GM12878 (cell line): ENCODE results near the gene ALOXE3. TPM values are rescaled to one million over a fixed set of nuclear protein-coding genes. Genes with fewer than 3 reads are reported as not detected.

Experiments used
- ATAC-seq: fragments of 200-7000 bp; cut with Tn5 transposase; 3 replicates; pipeline ENCODE4 v1.9.1; 2020; ENCODE audit warnings: mild to moderate bottlenecking, moderate library complexity
- BruUV-seq: library from RNA; stranded (reverse); fragments of 400-500 nt; replicated peaks from 2 replicates; lab custom pipeline; 2021; lab: Mats Ljungman, UMichigan
- CTCF ChIA-PET: fragments of 300-600 bp; sonication (Branson Sonifier 250); formaldehyde crosslinking; extraction: SDS; loops from one replicate; lab custom pipeline; 2021; ENCODE audit warnings: inconsistent platforms; lab: Yijun Ruan, JAX
- POLR2A ChIA-PET: fragments of 350-600 bp; formaldehyde crosslinking; extraction: SDS; loops from one replicate; lab custom pipeline; 2021; ENCODE audit warnings: inconsistent platforms; lab: Charles Lee
- RAD21 ChIA-PET: fragments of 300-600 bp; sonication (Branson Sonifier 250); formaldehyde crosslinking; loops from one replicate; lab custom pipeline; 2023; ENCODE audit warnings: antibody characterized with exemption; ENCODE audit not compliant: unreplicated experiment; lab: Charles Lee
- SMC1A ChIA-PET: fragments of 300-600 bp; sonication (Branson Sonifier 250); formaldehyde crosslinking; loops from one replicate; lab custom pipeline; 2023; ENCODE audit not compliant: unreplicated experiment, uncharacterized antibody; lab: Charles Lee
- DNase-seq: peaks from one replicate; pipeline ENCODE4 v3.0.0-alpha.2; 2011; ENCODE audit warnings: low read depth, low spot score
- FAIRE-seq: peaks from 3 replicates; lab custom pipeline; 2011; peaks lifted over from hg19 to GRCh38; lab: Jason Lieb, UNC
- H2AFZ ChIP-seq: 2 replicates; pipeline ENCODE4 v1.6.0; 2011; ENCODE audit warnings: low read depth, low read length, control low read depth; ENCODE audit not compliant: control insufficient read depth
- H3K27ac ChIP-seq: 2 replicates; pipeline ENCODE4 v1.5.1; 2011; ENCODE audit warnings: control low read depth; ENCODE audit not compliant: control insufficient read depth, insufficient read depth
- H3K27me3 ChIP-seq, 2 experiments: replicated peaks in 1 of 2; 2 replicates each; pipeline versions ENCODE4 v1.6.0 to v1.6.1; 2011; ENCODE audit warnings: low read length in 1 of 2; ENCODE audit not compliant: control insufficient read depth in 2 of 2, insufficient read depth in 2 of 2
- H3K36me3 ChIP-seq, 2 experiments: 2 replicates each; pipeline ENCODE4 v1.5.1; 2011; ENCODE audit warnings: low read length in 1 of 2; ENCODE audit not compliant: control insufficient read depth in 2 of 2, insufficient read depth in 2 of 2
- H3K4me1 ChIP-seq: 2 replicates; pipeline ENCODE4 v1.6.1; 2011; ENCODE audit warnings: mild to moderate bottlenecking, low read length, moderate library complexity, mixed read lengths; ENCODE audit not compliant: control insufficient read depth, insufficient read depth
- H3K4me2 ChIP-seq: 2 replicates; pipeline ENCODE4 v1.6.0; 2011; ENCODE audit warnings: control low read depth; ENCODE audit not compliant: control insufficient read depth, insufficient read depth
- H3K4me3 ChIP-seq: fragments of 200-600 bp; sonication (generic); 2 replicates; pipeline ENCODE4 v1.5.1; 2016
- H3K79me2 ChIP-seq: 2 replicates; pipeline ENCODE4 v1.6.0; 2011; ENCODE audit warnings: low read length; ENCODE audit not compliant: control insufficient read depth, insufficient read depth
- H3K9ac ChIP-seq: 2 replicates; pipeline ENCODE4 v1.8.0; 2011; ENCODE audit warnings: low read length, control low read depth, mixed read lengths; ENCODE audit not compliant: control insufficient read depth, insufficient read depth
- H3K9me3 ChIP-seq: replicated peaks from 3 replicates; pipeline ENCODE4 v1.5.1; 2011; ENCODE audit warnings: mild to moderate bottlenecking, low read length; ENCODE audit not compliant: control insufficient read depth, insufficient read depth
- H4K20me1 ChIP-seq: 2 replicates; pipeline ENCODE4 v1.6.0; 2011; ENCODE audit not compliant: control insufficient read depth, insufficient read depth
- BHLHE40 ChIP-seq, 2 experiments: fragments of 450-650 bp in 1 of 2; IDR thresholded peaks; 2 replicates each; pipeline ENCODE4 v1.6.1; 2011 to 2017; ENCODE audit warnings: low read depth in 2 of 2, borderline replicate concordance in 1 of 2, improper control_type of control experiment in 1 of 2, low read length in 1 of 2, mild to moderate bottlenecking in 1 of 2
- CREM ChIP-seq: IDR thresholded peaks from 2 replicates; pipeline ENCODE4 v1.6.1; 2014; ENCODE audit warnings: antibody characterized with exemption, low read depth
- HDGF ChIP-seq: fragments of 450-650 bp; IDR thresholded peaks from 2 replicates; pipeline ENCODE4 v1.6.1; 2016; ENCODE audit warnings: antibody characterized with exemption
- PAX5 ChIP-seq: IDR thresholded peaks from 2 replicates; pipeline ENCODE4 v1.6.1; 2011; ENCODE audit warnings: low read depth, low read length, borderline replicate concordance
- SMAD1 ChIP-seq: fragments of 450-650 bp; IDR thresholded peaks from 2 replicates; pipeline ENCODE4 v1.6.1; 2018; ENCODE audit warnings: mild to moderate bottlenecking, low read depth; ENCODE audit not compliant: partially characterized antibody
- SP1 ChIP-seq: IDR thresholded peaks from one replicate; pipeline ENCODE4 v1.6.1; 2011; ENCODE audit warnings: low read depth, low read length
- ZSCAN29 ChIP-seq: fragments of 450-650 bp; IDR thresholded peaks from 2 replicates; pipeline ENCODE4 v1.6.1; 2017; ENCODE audit warnings: mild to moderate bottlenecking, moderate library complexity
- WGBS: methylation state at CpG from one replicate; pipeline ENCODE4 v1.1.6; 2016; ENCODE audit warnings: low lambda C conversion rate; ENCODE audit not compliant: insufficient replicate concordance, insufficient coverage; ENCODE audit errors: missing lambda C conversion rate; 5-methylcytosine and 5-hydroxymethylcytosine counted together
- in situ Hi-C: fragments of 300-500 bp; cut with MboI; formaldehyde crosslinking; loops from 9 replicates; pipeline ENCODE4 v1.14.3; 2018; ENCODE audit warnings: mixed read lengths
- intact Hi-C: fragments of 100-400 bp; cut with micrococcal nuclease; formaldehyde crosslinking; loops from one replicate; pipeline ENCODE4 v1.14.2; 2022; ENCODE audit not compliant: unreplicated experiment
- polyA plus RNA-seq, 11 experiments: library from polyadenylated mRNA; depleted of rRNA in 4 of 11; unstranded in 6 of 11; stranded (reverse) in 5 of 11; fragments of >200 nt; fragmentation: Nextera tagmentation in 4 of 11; fragmentation: Illumina TruSeq in 1 of 11; extraction: Ambion mirVana in 4 of 11; extraction: Trizol in 1 of 11; gene quantifications; 1 replicate in 1 of 11; 2 replicates in 10 of 11; pipeline versions ENCODE4 v1.2.1 to v1.2.3, GENCODE V29; 2011 to 2016; ENCODE audit warnings: inconsistent platforms in 2 of 11, missing spikeins in 2 of 11, low read depth in 1 of 11
- total RNA-seq, 4 experiments: library from RNA; depleted of rRNA in 3 of 4; stranded (reverse); fragments of >200 nt in 3 of 4; fragmentation: Illumina TruSeq in 1 of 4; extraction: Trizol in 1 of 4; gene quantifications; 2 replicates each; pipeline versions ENCODE4 v1.2.1 to v1.2.3, GENCODE V29; 2013 to 2021
- TF ChIP-seq, protein P1 (sequence below): IDR thresholded peaks from 2 replicates; pipeline ENCODE4 v1.6.1; 2012; ENCODE audit warnings: mild to moderate bottlenecking, low read depth, low read length
- TF ChIP-seq, protein P2 (sequence below): IDR thresholded peaks from 2 replicates; pipeline ENCODE4 v1.6.1; 2012; ENCODE audit warnings: improper control_type of control experiment, low read depth, low read length; ENCODE audit not compliant: insufficient replicate concordance

The ALOXE3 gene
- total and polyA plus RNA-seq, 10 of the 15 experiments (the other 5 are each of a cell fraction or from before 2014, with no cell fraction given), result 0.04 TPM; not detected in 9

DNA sequence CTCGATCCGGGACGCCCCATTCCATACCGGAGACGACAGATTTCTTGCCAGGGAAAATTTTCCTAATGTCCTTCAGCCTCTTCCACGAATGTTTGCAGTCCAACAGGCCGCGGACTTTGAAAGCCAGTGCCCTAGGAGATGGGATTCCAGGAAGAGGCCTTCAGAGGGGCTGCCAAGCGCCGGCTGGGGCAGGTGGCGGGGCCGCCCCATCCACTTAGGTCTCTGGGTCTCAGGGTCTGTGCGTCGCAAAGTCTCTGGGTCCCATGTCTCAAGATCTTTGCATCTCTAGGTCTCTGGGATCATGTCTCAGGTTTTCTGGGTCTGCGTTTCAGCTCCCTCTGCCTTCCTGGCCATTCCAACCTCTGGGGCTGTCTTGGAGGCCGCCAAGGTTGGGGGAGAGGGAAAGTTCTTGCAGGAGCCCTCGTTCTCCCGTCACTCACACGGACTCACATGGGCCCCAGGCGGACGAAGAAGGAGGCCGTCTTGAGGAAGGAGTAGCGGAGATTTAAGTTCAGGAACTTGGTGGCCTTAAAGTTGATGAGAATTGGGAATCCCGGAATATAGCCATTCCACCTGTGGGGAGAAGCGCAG is 38.0 kb downstream of the ALOXE3 start:
- H3K4me1 ChIP-seq, result peaks cover 4% of the 10 kb centered on the region; the same call in 1 of the 2 replicates
- CTCF ChIA-PET, result interaction anchor here (1.0 to 9.4 kb wide), 9 partner anchors 10 to 37 kb away, joined by 3 to 159 read pairs (median 6); partner anchors contain the start of gene ALOXE3
- TF ChIP-seq BHLHE40 (IDR thresholded peaks at IDR 0.05; ENCODE audit: borderline replicate concordance in 1 of 2, low read depth in 2 of 2, low read length in 1 of 2), result no peak
- TF ChIP-seq CREM, result no peak
- no peak for TF ChIP-seq SP1
- TF ChIP-seq, protein P1, sequence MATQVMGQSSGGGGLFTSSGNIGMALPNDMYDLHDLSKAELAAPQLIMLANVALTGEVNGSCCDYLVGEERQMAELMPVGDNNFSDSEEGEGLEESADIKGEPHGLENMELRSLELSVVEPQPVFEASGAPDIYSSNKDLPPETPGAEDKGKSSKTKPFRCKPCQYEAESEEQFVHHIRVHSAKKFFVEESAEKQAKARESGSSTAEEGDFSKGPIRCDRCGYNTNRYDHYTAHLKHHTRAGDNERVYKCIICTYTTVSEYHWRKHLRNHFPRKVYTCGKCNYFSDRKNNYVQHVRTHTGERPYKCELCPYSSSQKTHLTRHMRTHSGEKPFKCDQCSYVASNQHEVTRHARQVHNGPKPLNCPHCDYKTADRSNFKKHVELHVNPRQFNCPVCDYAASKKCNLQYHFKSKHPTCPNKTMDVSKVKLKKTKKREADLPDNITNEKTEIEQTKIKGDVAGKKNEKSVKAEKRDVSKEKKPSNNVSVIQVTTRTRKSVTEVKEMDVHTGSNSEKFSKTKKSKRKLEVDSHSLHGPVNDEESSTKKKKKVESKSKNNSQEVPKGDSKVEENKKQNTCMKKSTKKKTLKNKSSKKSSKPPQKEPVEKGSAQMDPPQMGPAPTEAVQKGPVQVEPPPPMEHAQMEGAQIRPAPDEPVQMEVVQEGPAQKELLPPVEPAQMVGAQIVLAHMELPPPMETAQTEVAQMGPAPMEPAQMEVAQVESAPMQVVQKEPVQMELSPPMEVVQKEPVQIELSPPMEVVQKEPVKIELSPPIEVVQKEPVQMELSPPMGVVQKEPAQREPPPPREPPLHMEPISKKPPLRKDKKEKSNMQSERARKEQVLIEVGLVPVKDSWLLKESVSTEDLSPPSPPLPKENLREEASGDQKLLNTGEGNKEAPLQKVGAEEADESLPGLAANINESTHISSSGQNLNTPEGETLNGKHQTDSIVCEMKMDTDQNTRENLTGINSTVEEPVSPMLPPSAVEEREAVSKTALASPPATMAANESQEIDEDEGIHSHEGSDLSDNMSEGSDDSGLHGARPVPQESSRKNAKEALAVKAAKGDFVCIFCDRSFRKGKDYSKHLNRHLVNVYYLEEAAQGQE, result no peak
- TF ChIP-seq ZSCAN29, result no peak
- no peak for TF ChIP-seq SMAD1
- TF ChIP-seq, protein P2, sequence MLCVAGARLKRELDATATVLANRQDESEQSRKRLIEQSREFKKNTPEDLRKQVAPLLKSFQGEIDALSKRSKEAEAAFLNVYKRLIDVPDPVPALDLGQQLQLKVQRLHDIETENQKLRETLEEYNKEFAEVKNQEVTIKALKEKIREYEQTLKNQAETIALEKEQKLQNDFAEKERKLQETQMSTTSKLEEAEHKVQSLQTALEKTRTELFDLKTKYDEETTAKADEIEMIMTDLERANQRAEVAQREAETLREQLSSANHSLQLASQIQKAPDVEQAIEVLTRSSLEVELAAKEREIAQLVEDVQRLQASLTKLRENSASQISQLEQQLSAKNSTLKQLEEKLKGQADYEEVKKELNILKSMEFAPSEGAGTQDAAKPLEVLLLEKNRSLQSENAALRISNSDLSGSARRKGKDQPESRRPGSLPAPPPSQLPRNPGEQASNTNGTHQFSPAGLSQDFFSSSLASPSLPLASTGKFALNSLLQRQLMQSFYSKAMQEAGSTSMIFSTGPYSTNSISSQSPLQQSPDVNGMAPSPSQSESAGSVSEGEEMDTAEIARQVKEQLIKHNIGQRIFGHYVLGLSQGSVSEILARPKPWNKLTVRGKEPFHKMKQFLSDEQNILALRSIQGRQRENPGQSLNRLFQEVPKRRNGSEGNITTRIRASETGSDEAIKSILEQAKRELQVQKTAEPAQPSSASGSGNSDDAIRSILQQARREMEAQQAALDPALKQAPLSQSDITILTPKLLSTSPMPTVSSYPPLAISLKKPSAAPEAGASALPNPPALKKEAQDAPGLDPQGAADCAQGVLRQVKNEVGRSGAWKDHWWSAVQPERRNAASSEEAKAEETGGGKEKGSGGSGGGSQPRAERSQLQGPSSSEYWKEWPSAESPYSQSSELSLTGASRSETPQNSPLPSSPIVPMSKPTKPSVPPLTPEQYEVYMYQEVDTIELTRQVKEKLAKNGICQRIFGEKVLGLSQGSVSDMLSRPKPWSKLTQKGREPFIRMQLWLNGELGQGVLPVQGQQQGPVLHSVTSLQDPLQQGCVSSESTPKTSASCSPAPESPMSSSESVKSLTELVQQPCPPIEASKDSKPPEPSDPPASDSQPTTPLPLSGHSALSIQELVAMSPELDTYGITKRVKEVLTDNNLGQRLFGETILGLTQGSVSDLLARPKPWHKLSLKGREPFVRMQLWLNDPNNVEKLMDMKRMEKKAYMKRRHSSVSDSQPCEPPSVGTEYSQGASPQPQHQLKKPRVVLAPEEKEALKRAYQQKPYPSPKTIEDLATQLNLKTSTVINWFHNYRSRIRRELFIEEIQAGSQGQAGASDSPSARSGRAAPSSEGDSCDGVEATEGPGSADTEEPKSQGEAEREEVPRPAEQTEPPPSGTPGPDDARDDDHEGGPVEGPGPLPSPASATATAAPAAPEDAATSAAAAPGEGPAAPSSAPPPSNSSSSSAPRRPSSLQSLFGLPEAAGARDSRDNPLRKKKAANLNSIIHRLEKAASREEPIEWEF, result no peak
- no peak for TF ChIP-seq HDGF
- TF ChIP-seq PAX5, result no peak
- WGBS, result 33% methylated on average over 25 of the region's 25 CpGs
- POLR2A ChIA-PET, result no interaction called here
- H4K20me1 ChIP-seq, result no peaks in the 10 kb centered on the region
- peak overlapping the region; percentile 92 for H3K4me2 ChIP-seq
- in situ Hi-C loops (no loop called here), intact Hi-C loops (loop anchor here (2.0 kb wide), 1 partner anchor 38 kb away; the partner anchor contains the start of gene ALOXE3)
- RAD21 ChIA-PET, result interaction anchor here (0.9 kb wide), 1 partner anchor 12 kb away, joined by 3 read pairs; no protein-coding TSS in a partner anchor
- H2AFZ ChIP-seq, result peak overlapping the region; percentile 89
- no peaks in the 10 kb centered on the region for H3K9me3 ChIP-seq
- no peaks in the 10 kb centered on the region for H3K79me2 ChIP-seq
- SMC1A ChIA-PET, result interaction anchor here (1.4 to 1.7 kb wide), 2 partner anchors 12 to 39 kb away, joined by 5 to 9 read pairs; no protein-coding TSS in a partner anchor
- no peaks in the 10 kb centered on the region for H3K36me3 ChIP-seq
- H3K9ac ChIP-seq, result no peak overlapping the region
- peaks cover 0 to 1% of the 10 kb centered on the region in 2 experiments; a peak in 2 of 4 replicates for H3K27me3 ChIP-seq
- peak overlapping the region; percentile 75; the same call in 1 of the 2 replicates for H3K4me3 ChIP-seq
- FAIRE-seq, result no peak
- no peak for DNase-seq
- H3K27ac ChIP-seq, result no peak overlapping the region
- BruUV-seq, result no TSS peak
- no peak for ATAC-seq
